Measurements from ENCODE around the gene BPI. TPM values are rescaled to one million over a fixed set of nuclear protein-coding genes. Genes with fewer than 3 reads are reported as not detected.

BPI gene
- total RNA-seq, 1 donor = not detected

DNA sequence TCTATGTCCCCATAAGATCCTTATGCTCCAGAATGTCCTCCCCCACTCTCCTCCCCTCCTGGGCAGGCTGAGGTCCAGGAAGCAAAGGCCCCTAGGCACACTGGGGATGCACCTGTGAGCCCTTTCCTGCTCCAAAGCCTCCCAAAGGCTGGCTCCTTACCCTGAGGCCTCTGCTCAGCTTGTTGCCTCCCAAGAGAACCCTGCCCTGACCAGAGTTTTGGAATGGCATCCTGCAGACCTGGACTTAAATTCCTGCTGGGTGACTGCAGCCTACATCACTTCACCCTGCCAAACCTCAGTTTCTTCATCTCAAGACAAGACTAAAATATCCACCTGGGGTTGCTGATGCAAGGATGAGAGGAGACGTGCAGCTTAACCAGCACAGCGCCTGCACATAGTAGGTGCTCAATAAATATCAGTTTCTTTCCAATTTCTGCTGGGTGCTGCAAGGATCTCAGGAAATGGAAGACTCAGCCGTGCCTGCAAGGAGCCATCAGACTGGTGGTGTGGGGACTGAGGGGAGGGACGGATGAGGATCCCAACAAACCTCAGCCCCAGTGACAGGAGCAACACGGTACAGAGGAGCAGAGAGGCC, 40.2 kb downstream of the BPI start:
- no peak overlapping the region for H3K4me3 ChIP-seq (ENCODE audit: low read depth, low read length)
- TF ChIP-seq CTCF (IDR thresholded peaks at IDR 0.05; ENCODE audit: insufficient read depth, low read depth, low read length) = no peak
- DNase-seq (ENCODE audit: low read depth) = no peak

- DNase-seq (ENCODE audit: low read depth) = no peak
- no peak for TF ChIP-seq CTCF (IDR thresholded peaks at IDR 0.05; ENCODE audit: insufficient read depth, low read depth, low read length)
- no peak overlapping the region for H3K4me3 ChIP-seq (ENCODE audit: low read depth, low read length)
Observed at GRCh38 chr20:38345643-38346042, 41.7 kb downstream of the BPI start.

GRCh38 chr20:38346247-38346651, 42.3 kb downstream of the BPI start, which contains the start of gene LBP:
Gene LBP, plus strand, starts transcription at chr20:38346482. Its CDS starts 35 bp downstream, at chr20:38346517.
- no peak for DNase-seq (ENCODE audit: low read depth)
- TF ChIP-seq CTCF (IDR thresholded peaks at IDR 0.05; ENCODE audit: insufficient read depth, low read depth, low read length) = no peak
- H3K4me3 ChIP-seq (ENCODE audit: low read depth, low read length) = no peak within 1 kb of the TSS

DNA sequence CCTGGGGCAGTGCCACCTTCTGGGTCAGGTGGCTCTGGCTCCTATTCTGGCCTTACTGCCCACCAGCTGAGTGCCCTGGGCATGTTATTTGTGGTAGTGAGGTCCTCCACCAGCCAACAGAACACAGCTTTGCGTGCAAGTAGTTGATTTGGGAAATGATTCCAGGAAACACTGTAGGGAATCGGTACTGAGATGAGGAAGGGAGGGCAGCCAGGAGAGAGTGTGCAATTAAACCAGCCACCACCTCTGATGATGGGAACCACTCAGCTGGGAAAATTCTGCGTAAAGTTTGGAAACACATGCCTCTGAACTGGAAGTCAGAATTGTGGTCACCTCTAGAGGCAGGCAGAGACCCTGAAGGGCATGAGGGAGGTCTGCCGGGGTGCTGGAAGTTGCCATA, 42.8 kb downstream of the BPI start:
- no peak for DNase-seq (ENCODE audit: low read depth)
- no peak for TF ChIP-seq CTCF (IDR thresholded peaks at IDR 0.05; ENCODE audit: insufficient read depth, low read depth, low read length)

DNA sequence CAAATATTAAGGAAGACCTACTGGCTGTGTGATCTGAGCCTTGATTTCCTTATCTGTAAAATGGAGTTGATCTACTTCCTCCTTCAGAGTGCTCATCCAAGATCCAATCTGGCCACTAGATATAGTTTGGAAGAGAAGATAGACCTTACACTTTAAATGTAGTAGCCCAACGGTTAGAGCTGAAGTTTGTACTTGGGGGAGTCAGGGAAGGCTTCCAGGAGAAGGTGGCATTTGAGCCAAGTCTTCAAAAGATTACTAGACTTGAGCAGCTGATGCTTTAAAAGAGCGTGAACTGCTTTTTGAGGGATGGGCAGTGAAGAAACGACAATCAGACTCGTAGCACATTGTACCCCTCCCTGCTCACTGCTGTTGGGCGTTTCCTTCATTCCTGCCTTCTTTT, 45.9 kb downstream of the BPI start:
- H3K4me3 ChIP-seq (ENCODE audit: low read depth, low read length) = no peak overlapping the region
- no peak for TF ChIP-seq CTCF (IDR thresholded peaks at IDR 0.05; ENCODE audit: insufficient read depth, low read depth, low read length)
- no peak for DNase-seq (ENCODE audit: low read depth)

More for the DNA sequence above, 42.8 kb downstream of the BPI start:
- H3K4me3 ChIP-seq (ENCODE audit: low read depth, low read length) = no peak overlapping the region

- no peak for TF ChIP-seq CTCF (IDR thresholded peaks at IDR 0.05; ENCODE audit: insufficient read depth, low read depth, low read length)
- H3K4me3 ChIP-seq (ENCODE audit: low read depth, low read length) = no peak overlapping the region
- no peak for DNase-seq (ENCODE audit: low read depth)
Observed at GRCh38 chr20:38350879-38351775, 47.2 kb downstream of the BPI start.
